Posterior vena cava (tissue), 2 donors: ENCODE data around the gene OCSTAMP. TPM values are rescaled to one million over a fixed set of nuclear protein-coding genes. Genes with fewer than 3 reads are reported as not detected.

Experiments
- total RNA-seq, 2 donors: library from RNA; stranded (reverse); fragmentation: NEBNext Ultra II Directional; extraction: Animal tissue kit (Norgen Biotek cat#: 25700); gene quantifications; one replicate each; pipeline ENCODE4 v1.2.1, GENCODE V29; 2021
- donor health status: DM: yes; HTN: yes; CAD: no.
- donor health status: DM: yes; HTN: yes; CAD: no.

The OCSTAMP gene
- total RNA-seq, 2 donors from 2014 or later: not detected

Other genes with a start within 250 kb of the OCSTAMP start
- gene CDH22, start 242.2 kb downstream of the OCSTAMP start, total RNA-seq: under 1 TPM; 0.28 to 0.29 TPM
- gene ELMO2, start 144.0 kb downstream of the OCSTAMP start, total RNA-seq: 10 to 100 TPM; 43.6 to 48.9 TPM
- 1 to 10 TPM; 1.1 to 3.1 TPM for gene ZNF334, start 37.1 kb downstream of the OCSTAMP start, total RNA-seq
- 1 to 10 TPM; 1.7 to 2.3 TPM for gene SLC13A3, start 100.8 kb upstream of the OCSTAMP start, total RNA-seq
- gene TP53RK, start 138.8 kb upstream of the OCSTAMP start, total RNA-seq: 10 to 100 TPM in 1 of 2 donors, 1 to 10 TPM in 1; 9.5 to 12.4 TPM
- gene SLC2A10, start 159.0 kb upstream of the OCSTAMP start, total RNA-seq: 10 to 100 TPM; 14.2 to 19.2 TPM